ENCODE data around the gene AHCYL2. TPM values are rescaled to one million over a fixed set of nuclear protein-coding genes. Genes with fewer than 3 reads are reported as not detected.
"Not testable (repeated sequence)": the region's sequence is repeated elsewhere in the genome, so short reads cannot be mapped to it uniquely, and the experiment has no call there.

AHCYL2 gene
- polyA plus RNA-seq, 1 experiment, result 13.3 TPM

- H3K27me3 ChIP-seq (ENCODE audit: control insufficient read depth, insufficient read depth, low read length), result no peaks in the 10 kb centered on the region
- no peaks in the 10 kb centered on the region for H3K9me3 ChIP-seq (ENCODE audit: control insufficient read depth, insufficient read depth, low read length)
- ChIA-PET CTCF (interaction anchor here (0.8 to 9.7 kb wide), 6 partner anchors 98 to 304 kb away, joined by 4 to 175 read pairs (median 6); no protein-coding TSS in a partner anchor), POLR2A (no interaction called here)
- DNase-seq (ENCODE audit: low read depth, low spot score), result peak; percentile 10
- TF ChIP-seq CTCF (IDR thresholded peaks at IDR 0.05; ENCODE audit: low read depth, low read length), result no peak
- no peak overlapping the region for H3K27ac ChIP-seq (ENCODE audit: low read depth, low read length)
- H3K4me3 ChIP-seq (ENCODE audit: low read depth, low read length), result no peak overlapping the region
These were observed 243.3 kb downstream of the AHCYL2 start for GRCh38 chr7:129468087-129468486.

- CTCF ChIA-PET, result interaction anchor here (1.1 to 9.7 kb wide), 6 partner anchors 98 to 305 kb away, joined by 6 to 175 read pairs (median 10); no protein-coding TSS in a partner anchor
- POLR2A ChIA-PET, result no interaction called here
- H3K27me3 ChIP-seq (ENCODE audit: control insufficient read depth, insufficient read depth, low read length), result no peaks in the 10 kb centered on the region
- TF ChIP-seq CTCF (IDR thresholded peaks at IDR 0.05; ENCODE audit: low read depth, low read length), result no peak
- no peaks in the 10 kb centered on the region for H3K9me3 ChIP-seq (ENCODE audit: control insufficient read depth, insufficient read depth, low read length)
- no peak for DNase-seq (ENCODE audit: low read depth, low spot score)
- H3K27ac ChIP-seq (ENCODE audit: low read depth, low read length), result no peak overlapping the region
- no peak overlapping the region for H3K4me3 ChIP-seq (ENCODE audit: low read depth, low read length)
These were observed 243.7 kb downstream of the AHCYL2 start for GRCh38 chr7:129468547-129468946.

- no peak overlapping the region for H3K4me3 ChIP-seq (ENCODE audit: low read depth, low read length)
- H3K9me3 ChIP-seq (ENCODE audit: control insufficient read depth, insufficient read depth, low read length), result no peaks in the 10 kb centered on the region
- ChIA-PET CTCF (interaction anchor here (2.5 to 9.7 kb wide), 4 partner anchors 100 to 306 kb away, joined by 14 to 175 read pairs (median 70); no protein-coding TSS in a partner anchor), POLR2A (no interaction called here)
- no peak overlapping the region for H3K27ac ChIP-seq (ENCODE audit: low read depth, low read length)
- no peak for DNase-seq (ENCODE audit: low read depth, low spot score)
- no peak for TF ChIP-seq CTCF (IDR thresholded peaks at IDR 0.05; ENCODE audit: low read depth, low read length)
- H3K27me3 ChIP-seq (ENCODE audit: control insufficient read depth, insufficient read depth, low read length), result no peaks in the 10 kb centered on the region
These were observed 245.1 kb downstream of the AHCYL2 start for GRCh38 chr7:129469930-129470329.

GRCh38 chr7:129470411-129470810, 245.6 kb downstream of the AHCYL2 start:
- CTCF ChIA-PET, result interaction anchor here (1.5 to 9.7 kb wide), 6 partner anchors 10 to 307 kb away, joined by 4 to 175 read pairs (median 16); no protein-coding TSS in a partner anchor
- no peak overlapping the region for H3K4me3 ChIP-seq (ENCODE audit: low read depth, low read length)
- no peaks in the 10 kb centered on the region for H3K27me3 ChIP-seq (ENCODE audit: control insufficient read depth, insufficient read depth, low read length)
- TF ChIP-seq CTCF (IDR thresholded peaks at IDR 0.05; ENCODE audit: low read depth, low read length), result no peak
- POLR2A ChIA-PET, result no interaction called here
- no peak overlapping the region for H3K27ac ChIP-seq (ENCODE audit: low read depth, low read length)
- no peak for DNase-seq (ENCODE audit: low read depth, low spot score)
- no peaks in the 10 kb centered on the region for H3K9me3 ChIP-seq (ENCODE audit: control insufficient read depth, insufficient read depth, low read length)

- H3K4me3 ChIP-seq (ENCODE audit: low read depth, low read length), result no peak overlapping the region
- no peaks in the 10 kb centered on the region for H3K27me3 ChIP-seq (ENCODE audit: control insufficient read depth, insufficient read depth, low read length)
- no peaks in the 10 kb centered on the region; the same call in 1 of the 2 replicates for H3K9me3 ChIP-seq (ENCODE audit: control insufficient read depth, insufficient read depth, low read length)
- TF ChIP-seq CTCF (IDR thresholded peaks at IDR 0.05; ENCODE audit: low read depth, low read length), result no peak
- ChIA-PET POLR2A (interaction anchor here (1.1 kb wide), 1 partner anchor 37 kb away, joined by 4 read pairs; the partner anchor contains the start of gene STRIP2), CTCF (interaction anchor here (0.5 to 9.7 kb wide), 36 partner anchors 9 to 540 kb away, joined by 3 to 175 read pairs (median 4); partner anchors contain the start of gene STRIP2)
- no peak overlapping the region for H3K27ac ChIP-seq (ENCODE audit: low read depth, low read length)
- no peak for DNase-seq (ENCODE audit: low read depth, low spot score)
These were observed 246.6 kb downstream of the AHCYL2 start for GRCh38 chr7:129471402-129471827.

GRCh38 chr7:129475931-129476330, 251.1 kb downstream of the AHCYL2 start:
- H3K27ac ChIP-seq (ENCODE audit: low read depth, low read length); POLR2A ChIA-PET; DNase-seq (ENCODE audit: low read depth, low spot score); CTCF ChIA-PET; H3K9me3 ChIP-seq (ENCODE audit: control insufficient read depth, insufficient read depth, low read length); H3K27me3 ChIP-seq (ENCODE audit: control insufficient read depth, insufficient read depth, low read length); H3K4me3 ChIP-seq (ENCODE audit: low read depth, low read length): not testable (repeated sequence)

GRCh38 chr7:129476398-129476797, 251.6 kb downstream of the AHCYL2 start:
- H3K9me3 ChIP-seq (ENCODE audit: control insufficient read depth, insufficient read depth, low read length); DNase-seq (ENCODE audit: low read depth, low spot score); H3K27me3 ChIP-seq (ENCODE audit: control insufficient read depth, insufficient read depth, low read length); CTCF ChIA-PET; POLR2A ChIA-PET; H3K27ac ChIP-seq (ENCODE audit: low read depth, low read length); H3K4me3 ChIP-seq (ENCODE audit: low read depth, low read length): not testable (repeated sequence)
